Articular chondrocyte of knee joint (primary cell): ENCODE results near the gene MASP1. TPM values are rescaled to one million over a fixed set of nuclear protein-coding genes. Genes with fewer than 3 reads are reported as not detected.

ENCODE experiments used
- total RNA-seq: library from RNA; depleted of rRNA; stranded (reverse); fragments of >200 nt; gene quantifications from 2 replicates; pipeline ENCODE4 v1.2.3, GENCODE V29; 2012

MASP1 gene, protein sequence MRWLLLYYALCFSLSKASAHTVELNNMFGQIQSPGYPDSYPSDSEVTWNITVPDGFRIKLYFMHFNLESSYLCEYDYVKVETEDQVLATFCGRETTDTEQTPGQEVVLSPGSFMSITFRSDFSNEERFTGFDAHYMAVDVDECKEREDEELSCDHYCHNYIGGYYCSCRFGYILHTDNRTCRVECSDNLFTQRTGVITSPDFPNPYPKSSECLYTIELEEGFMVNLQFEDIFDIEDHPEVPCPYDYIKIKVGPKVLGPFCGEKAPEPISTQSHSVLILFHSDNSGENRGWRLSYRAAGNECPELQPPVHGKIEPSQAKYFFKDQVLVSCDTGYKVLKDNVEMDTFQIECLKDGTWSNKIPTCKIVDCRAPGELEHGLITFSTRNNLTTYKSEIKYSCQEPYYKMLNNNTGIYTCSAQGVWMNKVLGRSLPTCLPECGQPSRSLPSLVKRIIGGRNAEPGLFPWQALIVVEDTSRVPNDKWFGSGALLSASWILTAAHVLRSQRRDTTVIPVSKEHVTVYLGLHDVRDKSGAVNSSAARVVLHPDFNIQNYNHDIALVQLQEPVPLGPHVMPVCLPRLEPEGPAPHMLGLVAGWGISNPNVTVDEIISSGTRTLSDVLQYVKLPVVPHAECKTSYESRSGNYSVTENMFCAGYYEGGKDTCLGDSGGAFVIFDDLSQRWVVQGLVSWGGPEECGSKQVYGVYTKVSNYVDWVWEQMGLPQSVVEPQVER
- total RNA-seq, result 6.5 and 15.1 TPM in 2 replicates

DNA sequence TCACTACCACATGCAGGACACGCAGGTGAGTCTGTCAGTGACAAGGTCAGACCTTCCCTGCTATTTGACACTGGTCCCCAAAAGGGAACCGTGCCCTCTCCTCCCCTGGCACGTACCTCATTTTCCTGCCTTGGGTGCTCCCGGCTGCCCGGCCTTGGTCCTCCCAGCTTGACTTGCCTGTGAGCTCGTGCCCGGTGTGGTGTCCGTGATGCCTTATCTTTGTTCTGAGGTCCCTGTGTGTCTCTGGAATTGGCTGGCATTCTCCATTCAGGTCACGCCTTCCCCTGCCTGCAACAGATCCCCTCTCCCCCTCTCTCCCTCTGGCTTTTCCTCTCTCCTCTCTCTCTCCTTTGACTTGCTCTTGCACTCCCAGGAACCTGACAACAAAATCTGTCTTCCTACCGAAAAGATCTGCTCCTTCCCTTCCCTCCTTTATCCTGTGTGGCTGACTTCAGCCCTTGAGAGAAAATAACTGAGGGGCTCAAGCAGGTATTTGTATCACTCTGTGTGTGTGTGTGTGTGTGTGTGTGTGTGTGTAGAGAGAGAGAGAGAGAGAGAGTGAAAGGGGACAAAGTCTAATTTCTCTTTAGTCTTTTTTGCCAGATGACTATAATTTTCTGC, at the start of gene MASP1:
TSS of gene MASP1 (minus strand) at position 226 of the 621 bp plus-strand sequence. CDS start at position 121, 105 bp downstream.

DNA sequence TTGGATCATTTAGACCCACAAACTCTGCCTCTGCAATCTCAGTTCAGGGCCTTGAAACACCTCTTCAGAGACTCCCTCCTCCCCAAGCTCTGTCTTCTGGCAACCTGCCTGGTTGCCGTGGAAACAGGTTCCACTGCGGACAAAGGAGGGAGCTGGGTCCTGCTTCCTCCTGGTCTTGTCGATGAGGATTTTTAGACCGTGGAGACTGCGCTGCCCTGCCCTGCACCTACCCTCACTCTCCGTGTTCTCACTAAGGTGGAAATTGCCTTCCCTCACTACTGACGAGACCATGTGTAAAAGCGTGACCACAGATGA, 94.2 kb downstream of the MASP1 start, which contains the start of gene RTP1:
TSS of gene RTP1 (plus strand) at position 152 of the 315 bp plus-strand sequence. CDS start at position 182, 30 bp downstream.

Other genes starting within 250 kb of the MASP1 start
- gene RPL39L, start 152.2 kb downstream of the MASP1 start, total RNA-seq, result 20.5 and 22.3 TPM in 2 replicates
- gene RTP1, start 94.3 kb downstream of the MASP1 start, total RNA-seq, result not detected in 2 replicates
- 2.5 and 4.4 TPM in 2 replicates for gene RTP4, start 76.6 kb upstream of the MASP1 start, total RNA-seq